K562 (cell line): ENCODE measurements around the gene CUEDC2.

ENCODE experiments used
- CBX1 ChIP-seq: sonication (generic); IDR thresholded peaks from 2 replicates; pipeline ENCODE4 v1.6.1; 2016; ENCODE audit warnings: antibody characterized with exemption, low read depth, mild to moderate bottlenecking
- CHCHD3 ChIP-seq: fragments of 250-450 bp; sonication (Bioruptor Pico); IDR thresholded peaks from 2 replicates; pipeline ENCODE4 v2.1.2; 2022; ENCODE audit warnings: mild to moderate bottlenecking
- EP400 ChIP-seq: fragments of 450-650 bp; IDR thresholded peaks from 2 replicates; pipeline ENCODE4 v1.6.1; 2017; ENCODE audit warnings: antibody characterized with exemption, mild to moderate bottlenecking, moderate library complexity
- MEF2A ChIP-seq: IDR thresholded peaks from 2 replicates; pipeline ENCODE4 v1.6.1; 2011; ENCODE audit warnings: low read depth, mild to moderate bottlenecking, low read length, moderate library complexity; ENCODE audit not compliant: control insufficient read depth
- NFE2L1 ChIP-seq: fragments of 450-650 bp; IDR thresholded peaks from 2 replicates; pipeline ENCODE4 v1.6.1; 2016; ENCODE audit warnings: missing genetic modification characterization, low read depth, mild to moderate bottlenecking, missing compliant biosample characterization, moderate library complexity, borderline replicate concordance
- TCF7 ChIP-seq: sonication (generic); IDR thresholded peaks from 2 replicates; pipeline ENCODE4 v1.6.1; 2016; ENCODE audit warnings: antibody characterized with exemption, borderline replicate concordance
- USF1 ChIP-seq: sonication (generic); formaldehyde crosslinking; IDR thresholded peaks from 2 replicates; pipeline ENCODE4 v1.9.0; 2022; ENCODE audit warnings: mild to moderate bottlenecking, missing genetic modification reagents
- ZNF143 ChIP-seq: sonication (generic); formaldehyde crosslinking; IDR thresholded peaks from 2 replicates; pipeline ENCODE4 v1.9.0; 2022; ENCODE audit warnings: mild to moderate bottlenecking, missing genetic modification reagents
- ZSCAN29 ChIP-seq: fragments of 450-650 bp; IDR thresholded peaks from 2 replicates; pipeline ENCODE4 v1.6.1; 2017
- TF ChIP-seq, protein P1 (sequence below), 2 experiments: fragments of 450-650 bp in 1 of 2; sonication (generic) in 1 of 2; formaldehyde crosslinking in 1 of 2; IDR thresholded peaks in 1 of 2; conservative IDR thresholded peaks in 1 of 2; 2 replicates each; pipeline versions ENCODE4 v1.6.1 to v1.8.1; 2016 to 2023; ENCODE audit warnings: mild to moderate bottlenecking in 2 of 2, moderate library complexity in 2 of 2, inconsistent platforms in 1 of 2, missing genetic modification reagents in 1 of 2

DNA sequence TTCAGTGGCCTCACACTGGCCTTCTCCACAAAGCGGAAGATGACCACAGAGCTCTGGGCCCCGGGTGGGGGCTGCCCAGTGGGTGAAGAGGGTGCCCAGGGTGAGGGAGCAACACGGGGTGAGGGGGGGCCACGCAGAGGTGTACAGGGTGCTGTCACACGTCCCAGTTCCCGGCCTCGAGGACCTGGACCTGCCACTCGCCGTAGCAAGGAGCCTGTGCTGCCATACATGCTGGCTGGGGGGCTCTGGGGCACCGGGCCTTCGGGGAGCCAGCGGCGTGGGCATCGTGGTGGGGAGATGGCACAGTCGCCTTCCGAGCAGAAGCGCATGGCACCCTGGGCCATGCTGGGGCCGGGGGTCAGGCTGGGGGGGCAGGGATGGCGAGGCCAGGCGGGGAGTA lies 15.7 kb downstream of the CUEDC2 start:
- TF ChIP-seq EP400 = no peak
- TF ChIP-seq, protein P1, sequence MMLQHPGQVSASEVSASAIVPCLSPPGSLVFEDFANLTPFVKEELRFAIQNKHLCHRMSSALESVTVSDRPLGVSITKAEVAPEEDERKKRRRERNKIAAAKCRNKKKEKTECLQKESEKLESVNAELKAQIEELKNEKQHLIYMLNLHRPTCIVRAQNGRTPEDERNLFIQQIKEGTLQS (IDR thresholded peaks at IDR 0.05) = no peak
- TF ChIP-seq, protein P1 (CRISPR knock-in tag; conservative IDR thresholded peaks at IDR 0.05) = no peak
- no peak for TF ChIP-seq USF1 (CRISPR knock-in tag)
- TF ChIP-seq ZSCAN29 = no peak
- TF ChIP-seq CBX1 = no peak
- no peak for TF ChIP-seq MEF2A
- no peak for TF ChIP-seq TCF7
- TF ChIP-seq CHCHD3 (CRISPR knock-in tag) = no peak
- no peak for TF ChIP-seq ZNF143 (CRISPR knock-in tag)
- no peak for TF ChIP-seq NFE2L1 (tag)
